Skin of body (tissue), 2 donors: ENCODE results near the gene ALCAM. TPM values are rescaled to one million over a fixed set of nuclear protein-coding genes. Genes with fewer than 3 reads are reported as not detected.

Experiments used
- DNase-seq: peaks from one replicate; lab custom pipeline; 2025; lab: John Stamatoyannopoulos, UW
- total RNA-seq: library from RNA; depleted of rRNA; stranded (reverse); fragments of >200 nt; gene quantifications from one replicate; pipeline ENCODE4 v1.2.3, GENCODE V29; 2014

The ALCAM gene
- total RNA-seq, 1 donor from 2014 or later, result 49.3 TPM

DNA sequence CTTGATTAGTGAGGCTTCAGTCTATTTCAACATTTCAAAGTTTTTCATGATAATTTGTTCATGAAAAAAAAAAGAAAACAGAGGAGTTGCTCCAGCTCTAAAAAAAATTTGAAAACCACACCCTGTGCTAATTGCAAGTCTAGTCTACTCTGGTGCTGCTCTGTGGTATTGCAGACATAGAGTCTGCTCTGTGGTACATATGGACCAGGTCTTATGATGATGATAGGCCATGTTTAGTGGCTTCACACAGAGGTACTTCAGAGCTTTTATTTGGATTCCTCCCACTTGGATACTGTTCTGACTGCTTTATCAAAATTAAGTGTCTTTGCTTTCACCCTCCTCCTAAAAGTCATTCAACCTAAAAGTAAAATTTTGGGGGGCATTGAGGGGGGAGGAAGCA is 160.8 kb downstream of the ALCAM start:
- no peak for DNase-seq

DNA sequence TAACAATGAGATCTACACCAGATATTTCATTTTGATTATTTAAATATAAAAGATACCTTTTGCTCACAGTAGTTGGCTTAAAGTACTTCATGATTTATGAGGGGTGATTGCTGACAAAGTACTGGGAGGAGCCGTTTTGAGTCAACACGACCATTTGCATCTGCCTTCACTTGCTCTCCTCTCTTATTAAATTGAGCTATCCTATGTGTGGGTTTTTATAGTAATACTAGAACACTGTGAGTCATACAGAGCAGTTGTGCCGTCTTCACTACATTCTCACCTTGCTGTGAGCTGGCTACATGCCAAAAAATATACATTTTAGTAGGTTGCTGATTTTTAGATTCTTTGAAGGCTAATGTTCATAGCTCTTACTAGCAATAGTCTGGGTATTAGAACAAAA is 161.2 kb downstream of the ALCAM start:
- no peak for DNase-seq

DNA sequence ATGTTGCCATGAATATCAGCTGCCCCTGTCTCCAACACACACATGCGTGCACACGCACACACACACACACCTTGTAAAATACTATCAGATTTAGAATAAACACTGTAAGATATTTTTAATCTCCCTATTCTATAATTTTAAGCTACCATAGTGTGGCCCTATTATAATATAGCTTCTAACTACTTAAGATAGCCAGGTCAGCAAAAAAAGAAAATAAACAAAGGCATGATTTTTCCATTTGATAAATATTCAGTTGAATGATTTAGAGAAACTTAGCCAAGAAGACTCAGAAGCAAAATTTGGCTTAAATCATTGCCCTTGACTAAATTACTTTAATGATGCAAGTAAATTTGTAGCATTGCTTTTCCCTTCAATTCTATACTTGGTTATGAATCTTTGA is 162.2 kb downstream of the ALCAM start:
- DNase-seq, result no peak

DNA sequence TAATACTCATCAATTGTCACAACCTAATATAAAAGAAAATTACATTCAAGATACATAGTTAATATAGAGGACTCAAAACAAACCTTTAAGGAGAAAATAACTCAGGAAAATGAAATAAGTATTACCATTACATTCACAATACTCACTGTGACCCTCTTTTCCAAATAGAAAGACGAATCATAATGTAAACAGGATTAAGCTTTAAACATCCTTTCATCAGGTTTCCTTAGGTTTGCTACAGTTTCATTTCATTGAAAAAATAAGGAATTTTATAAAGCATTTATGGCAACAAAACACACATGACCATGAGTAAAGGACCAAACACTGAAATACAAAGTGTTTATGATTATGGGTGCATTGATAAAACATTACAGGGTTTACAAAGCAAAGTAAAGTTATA is 162.7 kb downstream of the ALCAM start:
- DNase-seq, result no peak

DNA sequence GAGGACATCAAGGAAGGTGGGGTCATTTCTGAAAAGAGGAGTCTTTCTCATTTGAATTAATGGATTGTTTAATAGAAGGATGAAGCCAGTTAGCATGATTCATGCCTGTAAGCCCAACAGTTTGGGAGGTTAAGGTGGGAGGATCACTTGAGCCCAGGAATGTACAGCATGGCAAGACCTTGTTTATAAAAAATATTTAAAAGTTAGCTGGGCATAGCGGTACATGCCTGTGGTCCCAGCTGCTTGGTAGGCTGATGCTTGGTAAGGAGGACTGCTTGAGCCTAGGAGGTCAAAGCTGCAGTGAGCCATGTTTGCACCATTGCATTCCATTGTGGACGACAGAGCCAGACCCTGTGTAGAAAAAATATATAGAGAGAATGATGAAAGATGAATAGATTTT is 165.5 kb downstream of the ALCAM start:
- no peak for DNase-seq

DNA sequence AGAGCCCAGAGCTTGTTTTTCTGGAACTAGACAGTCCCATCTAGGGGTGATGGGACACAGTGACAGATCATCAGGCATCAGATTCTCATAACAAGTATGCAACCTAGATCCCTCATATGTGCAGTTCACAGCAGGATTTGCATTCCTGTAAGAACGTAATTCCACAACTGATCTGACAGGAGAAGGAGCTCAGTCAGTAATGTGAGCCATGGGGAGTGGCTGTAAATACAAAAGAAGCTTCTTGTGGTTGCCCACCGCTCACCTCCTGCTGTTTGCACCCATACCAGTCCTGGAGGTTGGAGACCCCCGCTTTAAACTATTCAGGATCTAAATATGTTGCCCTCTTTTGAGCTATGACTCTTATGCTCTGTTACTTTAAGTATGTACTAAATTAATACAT is 167.3 kb downstream of the ALCAM start:
- no peak for DNase-seq

DNA sequence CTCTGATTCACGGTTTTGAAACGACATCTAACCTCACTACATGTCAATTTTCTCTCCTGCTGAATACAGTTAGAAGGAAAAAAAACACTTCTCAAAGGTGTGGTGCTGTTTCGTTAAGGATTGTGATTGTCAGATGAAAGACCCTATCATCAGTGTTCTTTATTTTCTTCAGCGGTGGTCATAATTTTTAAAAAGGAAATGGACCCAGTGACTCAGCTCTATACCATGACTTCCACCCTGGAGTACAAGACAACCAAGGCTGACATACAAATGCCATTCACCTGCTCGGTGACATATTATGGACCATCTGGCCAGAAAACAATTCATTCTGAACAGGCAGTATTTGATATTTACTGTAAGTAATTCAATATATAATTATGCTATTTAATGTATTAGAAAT is 167.8 kb downstream of the ALCAM start:
- no peak for DNase-seq

DNA sequence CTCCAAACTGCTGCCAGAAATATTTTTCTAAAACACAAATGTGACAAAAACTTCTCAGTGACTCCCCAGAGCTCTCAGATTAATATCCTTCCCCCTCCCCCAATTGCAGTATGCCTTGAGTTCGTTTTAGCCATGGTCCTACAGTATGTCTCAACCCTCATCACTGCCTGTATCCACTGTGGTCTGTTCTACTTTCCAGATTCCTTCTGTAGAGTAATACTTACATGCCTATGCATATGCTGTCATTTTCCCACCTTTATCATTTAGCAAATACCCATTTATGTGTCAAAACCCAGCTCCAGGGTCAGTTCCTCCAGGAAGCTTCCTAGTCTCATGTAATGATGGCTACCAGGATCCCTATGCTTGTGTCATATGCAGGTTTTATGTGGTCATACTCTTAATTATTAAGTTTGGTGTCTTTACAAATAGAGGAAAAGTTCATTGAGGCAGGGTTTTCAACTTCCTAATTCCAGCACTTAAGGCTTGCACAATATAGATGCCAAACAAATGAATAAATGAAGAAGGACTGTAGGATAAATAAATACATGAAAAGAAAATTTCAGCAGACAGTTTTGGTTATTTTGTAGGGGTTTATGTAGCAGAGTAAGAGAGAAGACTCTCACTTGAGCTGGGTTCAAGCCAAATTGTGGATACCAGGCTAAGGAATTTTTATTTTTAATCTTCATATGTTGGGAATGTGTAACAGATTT is 170.8 kb downstream of the ALCAM start:
- DNase-seq, result no peak

DNA sequence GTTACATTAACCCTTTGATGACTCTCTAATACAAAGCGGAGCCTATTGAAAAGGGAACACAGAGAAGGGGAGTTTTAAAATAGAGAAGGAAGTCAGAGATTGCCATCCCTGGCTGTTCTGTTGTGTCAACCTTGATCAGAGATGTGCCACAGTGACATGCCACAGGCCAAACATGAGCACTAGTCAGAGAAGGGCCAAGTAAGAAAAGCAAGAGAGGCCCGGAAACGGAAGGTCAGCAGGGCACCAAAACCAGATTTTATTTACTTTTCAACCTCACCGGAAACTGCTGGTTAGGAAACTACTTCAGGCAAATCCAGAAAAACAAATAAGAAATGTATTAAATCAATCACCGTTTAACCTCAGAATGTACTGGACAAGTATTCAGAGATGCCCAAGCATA is 171.8 kb downstream of the ALCAM start:
- DNase-seq, result no peak

DNA sequence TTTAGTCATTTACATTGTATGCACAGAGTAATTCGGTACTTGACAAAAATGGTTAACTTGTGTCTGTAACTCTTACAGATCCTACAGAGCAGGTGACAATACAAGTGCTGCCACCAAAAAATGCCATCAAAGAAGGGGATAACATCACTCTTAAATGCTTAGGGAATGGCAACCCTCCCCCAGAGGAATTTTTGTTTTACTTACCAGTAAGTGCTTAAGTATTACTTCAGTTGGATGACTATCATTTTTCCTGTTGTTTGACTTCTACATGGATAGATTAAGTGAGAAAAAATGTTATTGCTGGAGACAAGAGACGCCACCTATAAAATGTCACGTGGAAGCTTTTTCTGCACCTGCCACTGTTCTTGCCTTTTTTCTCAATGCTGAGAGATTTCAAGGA is 173.2 kb downstream of the ALCAM start:
- DNase-seq, result no peak

DNA sequence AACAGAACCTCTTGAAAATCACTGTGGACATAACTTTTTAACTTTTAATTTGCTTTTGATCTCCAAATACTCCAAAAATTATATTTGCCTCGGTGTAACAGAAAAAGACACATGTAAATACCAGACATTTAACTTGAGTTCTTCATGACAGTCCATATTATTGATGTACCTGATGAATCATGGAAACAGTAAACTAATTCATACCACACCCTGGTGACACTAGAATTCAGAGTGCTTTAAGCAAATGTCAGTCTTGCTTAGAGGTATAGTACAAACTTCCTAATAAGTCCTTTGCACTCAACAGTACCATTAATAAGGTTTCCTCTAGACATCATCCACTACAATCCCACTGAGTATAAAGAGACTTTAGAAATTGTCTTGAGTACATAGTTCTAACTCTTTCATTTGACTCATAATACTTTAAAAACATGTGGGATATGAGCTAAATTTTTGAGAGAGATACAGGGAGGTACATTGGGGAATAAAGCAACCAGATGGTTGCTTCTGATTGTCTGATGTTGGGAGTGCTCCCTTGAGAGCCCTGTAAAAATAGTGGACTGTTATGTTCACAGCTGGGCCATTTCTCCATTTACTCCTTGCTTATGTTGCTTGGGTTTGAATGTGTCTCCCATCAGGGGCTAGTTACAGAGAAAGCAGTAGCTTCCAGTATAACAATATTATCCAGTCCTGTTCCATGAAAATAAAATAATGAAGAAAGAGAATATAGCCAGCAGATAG is 175.7 kb downstream of the ALCAM start:
- no peak for DNase-seq

DNA sequence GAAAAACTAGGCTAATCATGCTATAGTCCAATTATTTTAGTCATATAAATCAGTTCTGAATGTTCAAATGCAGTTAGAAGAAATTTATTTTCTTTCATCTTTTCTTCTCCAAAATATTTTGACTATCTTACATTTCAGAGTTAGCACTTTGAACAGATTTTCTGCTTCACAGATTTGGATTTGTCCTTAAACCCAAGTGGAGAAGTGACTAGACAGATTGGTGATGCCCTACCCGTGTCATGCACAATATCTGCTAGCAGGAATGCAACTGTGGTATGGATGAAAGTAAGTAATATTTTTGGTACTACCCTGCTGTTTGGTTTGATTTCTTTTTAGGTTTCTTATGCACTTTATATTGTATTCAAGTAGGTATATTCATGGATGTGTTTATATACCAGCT is 178.3 kb downstream of the ALCAM start:
- no peak for DNase-seq

DNA sequence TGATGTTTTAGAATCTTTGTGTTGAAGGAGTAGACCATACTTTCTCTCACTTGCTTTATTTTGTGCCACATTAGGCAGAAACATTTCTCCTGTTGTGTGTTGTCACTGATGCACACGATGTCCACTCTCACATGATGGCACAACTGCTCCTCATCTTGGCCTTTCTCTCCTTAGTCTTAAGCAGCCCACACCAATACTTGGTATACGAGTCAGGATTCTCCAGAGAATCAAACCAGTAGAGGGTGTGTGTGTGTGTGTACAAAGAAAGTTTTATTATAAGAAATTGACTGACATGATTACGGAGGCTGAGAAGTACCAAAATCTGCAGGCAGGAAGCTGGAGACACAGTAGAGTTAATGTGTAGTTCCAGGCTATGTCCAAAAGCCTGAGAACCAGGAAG is 187.1 kb downstream of the ALCAM start:
- DNase-seq, result no peak

DNA sequence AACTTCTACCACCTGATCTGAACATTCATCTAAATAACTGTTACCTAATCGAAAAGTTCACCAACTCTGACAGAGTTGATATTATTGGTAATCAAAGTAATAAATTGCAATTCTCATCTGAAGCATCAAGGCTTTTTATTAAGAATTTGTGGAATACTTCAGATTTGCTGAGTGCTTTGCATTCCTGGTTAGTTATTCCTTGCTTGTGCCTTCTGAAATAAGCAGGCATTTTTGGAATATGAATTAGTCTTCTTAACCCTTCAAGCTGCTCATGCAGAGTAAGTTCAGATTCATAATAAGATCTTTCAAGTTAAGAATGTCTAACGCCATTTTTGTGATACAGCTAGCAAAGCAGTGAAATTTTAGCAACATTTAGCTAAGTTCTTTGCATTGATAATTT is 188.5 kb downstream of the ALCAM start:
- no peak for DNase-seq

DNA sequence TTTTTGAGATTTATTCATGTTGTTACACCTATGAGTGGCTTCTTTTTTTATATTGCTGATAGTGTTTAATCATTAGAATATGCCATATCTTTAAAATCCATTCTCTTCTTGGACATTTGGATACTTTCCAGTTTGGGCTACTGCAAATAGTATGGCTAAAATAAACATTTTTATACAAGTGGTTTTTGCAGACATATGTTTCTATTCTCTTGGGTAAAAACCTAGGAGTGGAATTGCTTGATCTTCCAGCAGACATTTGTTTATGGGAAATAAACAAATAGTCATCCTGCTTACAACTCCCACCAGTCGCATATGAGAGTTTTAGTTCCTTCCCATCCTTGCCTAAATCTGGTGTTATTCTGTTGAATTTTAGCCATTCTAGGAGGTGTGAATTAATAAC is 193.1 kb downstream of the ALCAM start:
- no peak for DNase-seq

DNA sequence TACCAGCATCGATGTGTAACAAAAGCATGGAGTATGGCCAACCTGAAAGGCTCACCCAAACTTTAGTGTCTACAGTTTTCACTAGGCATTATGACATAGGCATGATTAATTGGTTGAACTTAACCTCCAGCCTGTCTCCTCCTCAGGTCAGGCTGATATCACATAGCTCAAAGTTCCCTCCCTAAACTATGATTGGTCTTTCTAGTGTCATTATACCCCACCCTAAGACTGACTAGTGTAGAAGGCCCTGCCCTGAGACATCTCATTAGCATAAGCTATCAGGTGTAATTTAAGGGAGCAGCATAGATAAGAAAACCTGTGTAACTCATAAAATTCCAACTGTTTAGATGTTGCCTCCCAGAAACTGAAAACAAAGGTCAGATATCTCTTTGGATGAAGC is 195.2 kb downstream of the ALCAM start:
- no peak for DNase-seq

DNA sequence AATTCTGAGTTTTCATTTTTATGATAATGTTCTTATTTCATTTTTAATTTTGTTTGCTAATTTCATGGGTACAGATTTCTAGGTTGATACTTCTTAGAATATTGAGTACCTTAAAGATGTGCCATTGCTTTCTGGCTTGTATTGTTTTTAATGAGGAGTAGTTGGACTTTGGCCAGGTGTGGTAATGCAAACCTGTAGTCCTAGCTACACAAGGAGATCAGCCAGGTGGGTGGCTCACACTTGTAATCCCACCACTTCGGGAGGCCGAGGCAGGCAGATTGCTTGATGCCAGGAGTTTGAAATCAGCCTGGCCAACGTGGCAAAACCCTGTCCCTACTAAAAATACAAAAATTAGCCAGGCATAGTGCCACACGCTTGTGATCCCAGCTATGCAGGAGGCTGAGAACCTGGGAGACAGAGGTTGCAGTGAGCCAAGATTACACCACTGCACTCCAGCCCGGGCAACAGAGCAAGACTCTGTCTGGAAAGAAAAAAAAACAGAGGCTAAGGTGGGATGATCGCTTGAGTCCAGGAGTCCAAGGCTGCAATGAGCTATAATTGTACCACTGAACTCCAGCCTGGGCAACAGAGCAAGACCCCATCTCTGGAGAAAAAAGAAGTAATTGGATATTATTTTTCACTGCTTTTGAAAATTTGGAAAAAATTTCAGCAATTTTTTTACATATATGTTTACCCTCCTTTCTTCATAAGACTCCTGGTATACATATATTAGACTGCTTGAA is 198.0 kb downstream of the ALCAM start:
- DNase-seq, result no peak

DNA sequence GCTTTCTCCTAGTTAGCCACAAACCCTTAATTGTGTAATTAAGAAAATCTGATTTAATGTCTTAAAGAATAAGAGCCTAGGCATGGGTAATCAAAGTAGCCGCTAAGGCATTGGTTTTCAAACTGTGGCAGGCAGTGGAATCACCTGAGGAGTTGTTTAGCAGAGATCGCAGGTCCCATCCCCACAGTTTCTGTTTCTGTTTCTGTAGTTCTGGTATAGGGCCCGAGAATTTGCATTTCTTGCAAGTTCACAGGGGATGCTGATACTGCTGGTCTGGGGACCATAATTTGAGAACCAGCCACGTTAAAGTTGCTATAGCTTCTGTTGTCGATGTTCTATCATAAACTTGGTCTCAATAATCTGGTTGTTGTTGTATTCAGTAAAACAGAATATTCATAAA is 204.3 kb downstream of the ALCAM start:
- no peak for DNase-seq

DNA sequence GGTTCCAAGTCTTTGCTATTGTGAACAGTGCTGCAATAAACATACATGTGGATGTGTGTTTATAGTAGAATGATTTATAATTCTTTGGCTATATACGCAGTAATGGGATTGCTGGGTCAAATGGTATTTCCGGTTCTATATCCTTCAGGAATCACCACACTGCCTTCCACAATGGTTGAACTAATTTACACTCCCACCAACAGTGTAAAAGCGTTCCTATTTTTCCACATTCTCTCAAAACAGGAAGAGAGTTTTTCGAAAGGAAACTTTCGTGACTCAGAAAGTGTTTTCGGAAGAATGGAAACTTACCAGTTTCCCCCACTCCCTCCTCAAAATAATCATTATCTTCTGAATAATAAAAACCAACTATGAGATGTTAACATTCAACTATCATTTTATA is 205.8 kb downstream of the ALCAM start:
- DNase-seq, result no peak

DNA sequence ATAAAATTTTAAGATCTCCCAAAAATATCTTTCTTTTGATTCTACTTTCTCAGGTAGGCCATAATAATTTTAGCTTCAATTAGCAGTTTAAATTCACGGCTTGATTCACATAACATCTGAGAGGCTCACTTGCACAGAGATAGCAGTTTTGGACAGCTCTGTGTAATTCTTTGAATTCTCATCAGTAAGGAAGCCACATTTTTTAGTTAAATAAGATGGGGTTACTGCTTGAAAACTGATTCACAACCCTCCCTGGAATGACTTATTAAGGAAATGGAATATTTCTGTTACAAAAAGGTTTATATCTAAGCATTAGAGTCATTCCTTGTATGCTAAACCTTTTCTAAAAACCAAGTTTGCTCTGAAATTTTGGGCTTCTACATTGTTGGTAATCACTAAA is 212.7 kb downstream of the ALCAM start:
- DNase-seq, result no peak

DNA sequence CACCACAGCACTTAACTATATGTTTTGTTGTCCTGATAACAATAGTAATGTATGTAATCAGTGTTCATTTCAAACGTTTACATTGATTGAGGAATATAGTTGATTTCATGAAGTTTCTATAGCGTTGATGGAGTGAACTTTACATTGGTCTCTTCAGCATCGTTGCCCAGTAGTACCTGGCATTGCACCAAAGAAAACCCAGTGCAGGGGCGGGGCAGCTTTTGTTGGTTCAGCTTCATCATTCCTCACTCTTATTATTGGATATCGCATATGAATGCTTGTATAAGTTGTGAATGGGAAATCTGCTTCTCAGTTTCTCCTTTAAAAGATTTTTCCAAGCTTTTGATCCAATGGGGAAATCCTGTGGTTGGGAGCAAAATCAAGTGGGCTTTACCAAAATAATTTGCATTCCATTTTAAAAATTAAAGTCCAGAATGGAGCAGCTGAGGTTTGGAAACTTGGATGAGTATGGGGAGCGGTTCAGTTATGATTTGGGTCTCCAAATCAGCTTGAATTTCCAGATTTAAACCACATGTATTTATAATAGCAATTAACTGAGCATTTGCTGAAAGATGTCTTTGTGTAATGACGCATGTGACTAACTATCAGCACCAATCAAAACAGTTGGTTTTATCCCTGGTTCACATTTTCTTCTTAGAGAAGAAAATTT is 213.7 kb downstream of the ALCAM start:
- DNase-seq, result no peak

DNA sequence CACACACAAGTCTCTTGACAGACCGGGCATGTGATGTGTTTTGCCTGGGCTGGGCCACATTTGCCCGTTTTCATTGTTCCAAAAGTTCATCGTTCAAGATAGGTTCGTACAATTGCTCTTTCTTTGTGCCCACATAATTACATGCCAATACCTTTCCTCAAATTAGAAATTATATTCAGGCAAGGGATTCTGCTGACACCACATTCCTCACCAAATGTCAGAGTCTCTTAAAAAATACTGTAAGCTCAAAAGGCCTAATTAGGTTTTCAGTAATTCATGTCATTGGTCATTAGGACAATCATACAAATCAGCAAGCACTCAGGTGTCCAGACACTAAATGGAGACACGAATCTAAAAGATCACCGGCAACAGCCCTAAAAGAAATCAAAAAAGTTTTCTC is 215.3 kb downstream of the ALCAM start:
- DNase-seq, result no peak
